Thyroid gland (tissue), 4 donors: ENCODE data around the gene C2orf81. TPM values are rescaled to one million over a fixed set of nuclear protein-coding genes. Genes with fewer than 3 reads are reported as not detected.

Source experiments
- DNase-seq, 2 donors: peaks; one replicate each; pipeline ENCODE4 v3.0.0-alpha.2; 2019
- H3K27ac ChIP-seq, 3 donors: fragments of 200-600 bp; sonication (generic); 1 replicate in 2 of 3; 2 replicates in 1 of 3; pipeline ENCODE4 v1.5.1; 2016 to 2019; ENCODE audit warnings: mild to moderate bottlenecking in 1 of 3, moderate library complexity in 1 of 3
- H3K27me3 ChIP-seq: fragments of 200-600 bp; sonication (generic); one replicate; pipeline ENCODE4 v1.5.1; 2019
- H3K36me3 ChIP-seq, 2 donors: fragments of 200-600 bp; sonication (generic); one replicate each; pipeline ENCODE4 v1.5.1; 2016 to 2019
- H3K4me1 ChIP-seq, 2 donors: fragments of 200-600 bp; sonication (generic); one replicate each; pipeline ENCODE4 v1.5.1; 2017 to 2019
- H3K4me3 ChIP-seq, 3 donors: fragments of 200-600 bp; sonication (generic); replicated peaks in 1 of 3; 1 replicate in 2 of 3; 2 replicates in 1 of 3; pipeline ENCODE4 v1.5.1; 2016; ENCODE audit warnings: mild to moderate bottlenecking in 1 of 3
- H3K9me3 ChIP-seq: fragments of 200-600 bp; sonication (generic); one replicate; pipeline ENCODE4 v1.5.1; 2017
- POLR2A ChIP-seq, 2 donors: fragments of 450-650 bp; IDR thresholded peaks; one replicate each; pipeline ENCODE4 v1.6.1; 2017; ENCODE audit warnings: antibody characterized with exemption in 2 of 2, mild to moderate bottlenecking in 2 of 2, moderate library complexity in 1 of 2
- WGBS, 2 donors: methylation state at CpG; one replicate each; pipeline ENCODE4 v1.1.5; 2017; 5-methylcytosine and 5-hydroxymethylcytosine counted together
- intact Hi-C: fragments of 100-400 bp; cut with DNase I; formaldehyde crosslinking; loops from one replicate; pipeline ENCODE4 v1.15.1; 2023
- total RNA-seq, 4 donors: library from RNA; depleted of rRNA; stranded (reverse); fragments of >200 nt; gene quantifications; one replicate each; pipeline ENCODE4 v1.2.3, GENCODE V29; 2016
- TF ChIP-seq, protein P1 (sequence below), 6 experiments: fragments of 200-600 bp in 3 of 6; fragments of 450-650 bp in 3 of 6; sonication (generic) in 3 of 6; IDR thresholded peaks; one replicate each; pipeline ENCODE4 v1.5.1; 2016 to 2019; ENCODE audit warnings: antibody characterized with exemption in 6 of 6, mild to moderate bottlenecking in 2 of 6, inconsistent platforms in 1 of 6, moderate library complexity in 1 of 6

Gene C2orf81
- total RNA-seq, 4 donors from 2014 or later = 2.3 to 3.4 (median 3.1) TPM

DNA sequence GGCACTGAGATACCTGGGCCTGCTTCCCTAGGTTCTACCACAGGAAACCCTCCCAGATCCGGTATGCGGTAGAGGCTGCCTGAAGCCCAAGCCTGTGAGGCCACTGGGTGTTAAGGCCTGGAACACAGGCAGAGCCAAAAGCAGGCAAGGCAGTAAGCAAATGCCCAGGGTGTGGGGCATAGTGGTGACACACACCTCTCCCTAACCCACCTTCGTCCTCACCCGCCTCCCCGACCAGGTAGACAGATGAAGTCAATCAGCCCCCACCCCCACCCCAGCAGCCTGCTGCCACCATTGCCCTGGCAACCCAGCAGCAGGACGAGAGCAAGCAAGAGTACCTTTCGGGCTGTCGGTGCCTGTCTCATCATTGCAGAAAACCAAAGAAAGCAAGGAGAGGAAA, 47.4 kb downstream of the C2orf81 start:
- WGBS, 2 donors = 69 to 75% methylated on average over 8 of the region's 8 CpGs
- Histone ChIP-seq H3K9me3 (no peaks in the 10 kb centered on the region), H3K4me1 (peaks cover 0 to 14% of the 10 kb centered on the region in 2 donors), H3K4me3 (no peak overlapping the region), H3K27ac (no peak overlapping the region), H3K27me3 (no peaks in the 10 kb centered on the region), H3K36me3 (peaks cover 30 to 35% of the 10 kb centered on the region in 2 donors)
- TF ChIP-seq, protein P1, sequence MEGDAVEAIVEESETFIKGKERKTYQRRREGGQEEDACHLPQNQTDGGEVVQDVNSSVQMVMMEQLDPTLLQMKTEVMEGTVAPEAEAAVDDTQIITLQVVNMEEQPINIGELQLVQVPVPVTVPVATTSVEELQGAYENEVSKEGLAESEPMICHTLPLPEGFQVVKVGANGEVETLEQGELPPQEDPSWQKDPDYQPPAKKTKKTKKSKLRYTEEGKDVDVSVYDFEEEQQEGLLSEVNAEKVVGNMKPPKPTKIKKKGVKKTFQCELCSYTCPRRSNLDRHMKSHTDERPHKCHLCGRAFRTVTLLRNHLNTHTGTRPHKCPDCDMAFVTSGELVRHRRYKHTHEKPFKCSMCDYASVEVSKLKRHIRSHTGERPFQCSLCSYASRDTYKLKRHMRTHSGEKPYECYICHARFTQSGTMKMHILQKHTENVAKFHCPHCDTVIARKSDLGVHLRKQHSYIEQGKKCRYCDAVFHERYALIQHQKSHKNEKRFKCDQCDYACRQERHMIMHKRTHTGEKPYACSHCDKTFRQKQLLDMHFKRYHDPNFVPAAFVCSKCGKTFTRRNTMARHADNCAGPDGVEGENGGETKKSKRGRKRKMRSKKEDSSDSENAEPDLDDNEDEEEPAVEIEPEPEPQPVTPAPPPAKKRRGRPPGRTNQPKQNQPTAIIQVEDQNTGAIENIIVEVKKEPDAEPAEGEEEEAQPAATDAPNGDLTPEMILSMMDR (IDR thresholded peaks at IDR 0.05) = no peak
- TF ChIP-seq POLR2A (IDR thresholded peaks at IDR 0.05) = no peak
- DNase-seq = no peak
- intact Hi-C loops = no loop called here

DNA sequence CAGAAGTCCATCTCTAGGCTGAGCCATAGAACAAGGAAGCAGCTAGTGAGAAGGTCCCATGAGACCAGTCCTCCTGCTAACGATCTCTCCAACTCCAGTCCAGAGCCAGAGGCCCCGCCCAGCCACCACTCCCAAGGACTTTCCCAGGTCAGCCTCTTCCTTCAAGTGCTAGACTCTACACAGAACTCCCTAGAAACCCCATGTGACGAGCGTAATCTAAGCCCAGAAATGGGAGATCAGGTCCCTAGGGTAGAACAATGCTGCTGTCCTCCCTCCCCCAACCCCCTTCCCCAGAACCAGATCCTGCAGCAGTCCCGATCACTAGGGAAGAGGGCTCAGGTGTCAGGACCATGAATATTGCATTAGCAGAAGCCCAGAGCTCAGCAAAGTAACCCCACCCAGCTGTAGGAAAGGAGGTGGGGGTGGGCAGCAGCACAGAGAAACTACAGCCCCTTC, 48.2 kb downstream of the C2orf81 start:
- peaks cover 37 to 42% of the 10 kb centered on the region in 2 donors for H3K36me3 ChIP-seq
- intact Hi-C loops = no loop called here
- H3K4me1 ChIP-seq = peaks cover 0 to 13% of the 10 kb centered on the region in 2 donors
- TF ChIP-seq, protein P1 (IDR thresholded peaks at IDR 0.05) = no peak
- TF ChIP-seq POLR2A (IDR thresholded peaks at IDR 0.05) = no peak
- no peak overlapping the region for H3K4me3 ChIP-seq
- DNase-seq = peak; percentile 18 to 48
- H3K27ac ChIP-seq = no peak overlapping the region
- no peaks in the 10 kb centered on the region for H3K9me3 ChIP-seq
- H3K27me3 ChIP-seq = no peaks in the 10 kb centered on the region
- whole genome bisulfite sequencing, 2 donors = 59 to 61% methylated on average over 5 of the region's 5 CpGs

DNA sequence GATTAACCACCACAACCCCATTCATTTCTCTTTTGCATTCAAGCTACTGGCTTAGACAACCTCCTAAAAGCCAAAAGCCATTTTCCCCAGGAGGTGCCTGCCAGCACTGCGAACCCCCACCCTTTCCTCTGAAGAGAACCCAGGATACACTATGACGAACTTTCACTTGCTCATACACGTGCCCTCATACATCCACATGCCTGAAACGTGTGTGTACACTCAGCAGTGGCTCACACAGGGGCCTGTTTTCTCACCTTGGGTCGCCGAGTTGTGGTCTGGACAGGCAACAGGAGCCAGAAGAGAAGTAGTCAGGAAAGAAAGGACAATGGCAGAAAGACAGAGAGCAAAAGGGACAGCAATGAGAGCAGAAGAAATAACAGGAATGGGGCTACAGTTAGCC, 48.7 kb downstream of the C2orf81 start:
- Histone ChIP-seq H3K27me3 (no peaks in the 10 kb centered on the region), H3K4me1 (peaks cover 0 to 13% of the 10 kb centered on the region in 2 donors), H3K36me3 (peaks cover 40 to 42% of the 10 kb centered on the region in 2 donors), H3K4me3 (no peak overlapping the region), H3K27ac (no peak overlapping the region), H3K9me3 (no peaks in the 10 kb centered on the region)
- no peak for DNase-seq
- intact Hi-C loops = no loop called here
- no peak for TF ChIP-seq POLR2A (IDR thresholded peaks at IDR 0.05)
- TF ChIP-seq, protein P1 (IDR thresholded peaks at IDR 0.05) = no peak
- 90 to 91% methylated on average over 6 of the region's 6 CpGs for WGBS, 2 donors

DNA sequence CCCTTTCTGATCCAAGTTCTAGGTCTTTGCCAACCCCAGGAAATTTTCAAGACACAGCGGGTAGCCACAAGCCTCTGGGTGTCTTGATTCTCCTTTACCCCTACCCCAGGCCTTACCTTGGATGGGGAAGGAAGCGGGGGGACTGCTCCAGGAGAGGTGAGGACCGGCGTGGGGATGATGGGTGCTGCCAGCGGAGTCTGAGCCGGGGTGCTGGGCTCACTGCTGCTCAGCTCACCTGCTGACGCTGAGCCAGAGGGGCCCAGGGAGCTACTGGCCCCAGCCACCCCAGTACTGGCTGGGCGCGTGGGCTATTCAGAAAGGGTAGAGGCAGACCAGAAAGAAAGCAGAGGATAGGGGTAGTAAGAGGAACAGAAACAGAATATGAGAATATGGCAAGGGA, 50.0 kb downstream of the C2orf81 start:
- H3K4me3 ChIP-seq = no peak overlapping the region
- H3K27me3 ChIP-seq = no peaks in the 10 kb centered on the region
- 96 to 99% methylated on average over 9 of the region's 9 CpGs for WGBS, 2 donors
- peaks cover 47 to 49% of the 10 kb centered on the region in 2 donors for H3K36me3 ChIP-seq
- DNase-seq = no peak
- no peak for TF ChIP-seq POLR2A (IDR thresholded peaks at IDR 0.05)
- TF ChIP-seq, protein P1 (IDR thresholded peaks at IDR 0.05) = no peak
- H3K9me3 ChIP-seq = no peaks in the 10 kb centered on the region
- H3K27ac ChIP-seq = no peak overlapping the region
- H3K4me1 ChIP-seq = peaks cover 0 to 13% of the 10 kb centered on the region in 2 donors
- intact Hi-C loops = no loop called here

DNA sequence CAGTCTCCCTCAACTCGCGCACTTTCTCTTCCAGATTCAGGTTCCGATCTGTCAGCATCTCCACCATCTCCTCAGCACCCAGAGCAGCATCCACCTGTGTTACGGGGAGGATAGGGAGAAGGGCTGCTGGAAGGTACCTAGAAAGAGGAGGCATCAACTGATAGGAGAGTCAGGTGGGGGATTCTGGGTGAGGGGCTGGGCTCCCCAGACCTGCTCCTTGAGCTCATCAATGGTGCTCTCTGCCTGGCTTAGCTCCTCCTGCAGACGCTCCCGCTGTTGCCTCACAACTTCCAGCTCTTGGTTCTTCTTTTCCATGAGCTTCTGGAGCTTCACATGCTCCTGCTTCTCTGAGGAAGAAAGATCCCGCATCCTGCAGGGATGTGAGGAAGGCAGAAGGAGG, 51.4 kb downstream of the C2orf81 start:
- H3K9me3 ChIP-seq = no peaks in the 10 kb centered on the region
- no peak overlapping the region for H3K4me3 ChIP-seq
- intact Hi-C loops = no loop called here
- no peaks in the 10 kb centered on the region for H3K27me3 ChIP-seq
- TF ChIP-seq, protein P1 (IDR thresholded peaks at IDR 0.05) = no peak
- whole genome bisulfite sequencing, 2 donors = 96 to 98% methylated on average over 7 of the region's 7 CpGs
- no peak overlapping the region for H3K27ac ChIP-seq
- H3K4me1 ChIP-seq = peaks cover 0 to 12% of the 10 kb centered on the region in 2 donors
- no peak for DNase-seq
- peaks cover 61 to 63% of the 10 kb centered on the region in 2 donors for H3K36me3 ChIP-seq
